PC-3 (cell line): ENCODE data around the gene PUM2.

Experiments used
- CTCF ChIP-seq: fragments of 300-600 bp; sonication (generic); conservative IDR thresholded peaks from 2 replicates; pipeline ENCODE4 v1.5.1; 2017; ENCODE audit warnings: antibody characterized with exemption, low read depth, mild to moderate bottlenecking, low read length
- EZH2 ChIP-seq: fragments of 300-600 bp; sonication (generic); IDR thresholded peaks from one replicate; pipeline ENCODE4 v1.6.1; 2017; ENCODE audit warnings: antibody characterized with exemption, mild to moderate bottlenecking, low read length; ENCODE audit not compliant: unreplicated experiment
- EZH2phosphoT487 ChIP-seq: fragments of 300-600 bp; sonication (generic); IDR thresholded peaks from 2 replicates; pipeline ENCODE4 v1.6.1; 2018; ENCODE audit warnings: mild to moderate bottlenecking, antibody characterized with exemption, low read length, borderline replicate concordance

GRCh38 chr2:20205915-20206524, 144.6 kb downstream of the PUM2 start:
- no peak for TF ChIP-seq CTCF
- TF ChIP-seq EZH2, result no peak
- no peak for TF ChIP-seq EZH2phosphoT487
